Measurements from ENCODE around the gene PI3. TPM values are rescaled to one million over a fixed set of nuclear protein-coding genes. Genes with fewer than 3 reads are reported as not detected.

Gene PI3
- total and polyA plus RNA-seq, 4 donors: 28.0 to 416 (median 67.6) TPM

GRCh38 chr20:45181639-45182038, 6.9 kb downstream of the PI3 start:
- Histone ChIP-seq H3K9ac (ENCODE audit: insufficient read depth in 1 of 2, low read length in 2 of 2) (no peak overlapping the region), H3K4me3 (no peak overlapping the region), H3K4me1 (ENCODE audit: control insufficient read depth in 5 of 5, insufficient read depth in 5 of 5, low read length in 5 of 5) (no peaks in the 10 kb centered on the region), H3K36me3 (ENCODE audit: control insufficient read depth in 4 of 4, insufficient read depth in 4 of 4, low read length in 4 of 4) (no peaks in the 10 kb centered on the region), H3K27ac (ENCODE audit: low read depth in 1 of 2, low read length in 1 of 2) (no peak overlapping the region), H3K9me3 (ENCODE audit: control insufficient read depth in 4 of 4, insufficient read depth in 3 of 4, low read length in 3 of 4) (peaks cover 0 to 2% (median 0%) of the 10 kb centered on the region in 4 donors), H3K27me3 (ENCODE audit: control insufficient read depth in 3 of 3, insufficient read depth in 3 of 3, low read length in 2 of 3) (no peaks in the 10 kb centered on the region)
- no peak for DNase-seq
- whole genome bisulfite sequencing, 2 donors: 95 to 96% methylated on average over 2 of the region's 2 CpGs
- no peak for ATAC-seq (ENCODE audit: insufficient read depth, low FRiP score)
- TF ChIP-seq CTCF (IDR thresholded peaks at IDR 0.05; ENCODE audit: control extremely low read depth, extremely low read depth): no peak

- no peak for DNase-seq
- Histone ChIP-seq H3K27ac (ENCODE audit: low read depth in 1 of 2, low read length in 1 of 2) (no peak overlapping the region), H3K36me3 (ENCODE audit: control insufficient read depth in 4 of 4, insufficient read depth in 4 of 4, low read length in 4 of 4) (no peaks in the 10 kb centered on the region), H3K9me3 (ENCODE audit: control insufficient read depth in 4 of 4, insufficient read depth in 3 of 4, low read length in 3 of 4) (peaks cover 0 to 2% (median 0%) of the 10 kb centered on the region in 4 donors), H3K27me3 (ENCODE audit: control insufficient read depth in 3 of 3, insufficient read depth in 3 of 3, low read length in 2 of 3) (no peaks in the 10 kb centered on the region), H3K4me1 (ENCODE audit: control insufficient read depth in 5 of 5, insufficient read depth in 5 of 5, low read length in 5 of 5) (no peaks in the 10 kb centered on the region), H3K9ac (ENCODE audit: insufficient read depth in 1 of 2, low read length in 2 of 2) (no peak overlapping the region), H3K4me3 (no peak overlapping the region)
- ATAC-seq (ENCODE audit: insufficient read depth, low FRiP score): no peak
- 92 to 93% methylated on average over 2 of the region's 2 CpGs for WGBS, 2 donors
- TF ChIP-seq CTCF (IDR thresholded peaks at IDR 0.05; ENCODE audit: control extremely low read depth, extremely low read depth): no peak
Measured at GRCh38 chr20:45183084-45183483, 8.4 kb downstream of the PI3 start.

- Histone ChIP-seq H3K27ac (ENCODE audit: low read depth in 1 of 2, low read length in 1 of 2) (no peak overlapping the region), H3K9me3 (ENCODE audit: control insufficient read depth in 4 of 4, insufficient read depth in 3 of 4, low read length in 3 of 4) (no peaks in the 10 kb centered on the region), H3K4me1 (ENCODE audit: control insufficient read depth in 5 of 5, insufficient read depth in 5 of 5, low read length in 5 of 5) (no peaks in the 10 kb centered on the region), H3K36me3 (ENCODE audit: control insufficient read depth in 4 of 4, insufficient read depth in 4 of 4, low read length in 4 of 4) (no peaks in the 10 kb centered on the region), H3K9ac (ENCODE audit: insufficient read depth in 1 of 2, low read length in 2 of 2) (no peak overlapping the region), H3K27me3 (ENCODE audit: control insufficient read depth in 3 of 3, insufficient read depth in 3 of 3, low read length in 2 of 3) (no peaks in the 10 kb centered on the region), H3K4me3 (no peak overlapping the region)
- 55 to 67% methylated on average over 2 of the region's 2 CpGs for whole genome bisulfite sequencing, 2 donors
- no peak for TF ChIP-seq CTCF (IDR thresholded peaks at IDR 0.05; ENCODE audit: control extremely low read depth, extremely low read depth)
- ATAC-seq (ENCODE audit: insufficient read depth, low FRiP score): no peak
- DNase-seq: no peak
Measured at GRCh38 chr20:45187693-45188092, 13.0 kb downstream of the PI3 start.

GRCh38 chr20:45189067-45189609, 14.4 kb downstream of the PI3 start:
- Histone ChIP-seq H3K9me3 (ENCODE audit: control insufficient read depth in 4 of 4, insufficient read depth in 3 of 4, low read length in 3 of 4) (no peaks in the 10 kb centered on the region), H3K4me1 (ENCODE audit: control insufficient read depth in 5 of 5, insufficient read depth in 5 of 5, low read length in 5 of 5) (no peaks in the 10 kb centered on the region), H3K36me3 (ENCODE audit: control insufficient read depth in 4 of 4, insufficient read depth in 4 of 4, low read length in 4 of 4) (no peaks in the 10 kb centered on the region), H3K9ac (ENCODE audit: insufficient read depth in 1 of 2, low read length in 2 of 2) (no peak overlapping the region), H3K4me3 (no peak overlapping the region), H3K27ac (ENCODE audit: low read depth in 1 of 2, low read length in 1 of 2) (no peak overlapping the region), H3K27me3 (ENCODE audit: control insufficient read depth in 3 of 3, insufficient read depth in 3 of 3, low read length in 2 of 3) (no peaks in the 10 kb centered on the region)
- 89 to 90% methylated on average over 3 of the region's 3 CpGs for WGBS, 2 donors
- ATAC-seq (ENCODE audit: insufficient read depth, low FRiP score): no peak
- no peak for DNase-seq
- no peak for TF ChIP-seq CTCF (IDR thresholded peaks at IDR 0.05; ENCODE audit: control extremely low read depth, extremely low read depth)
